22Rv1 (cell line): ENCODE results near the gene GSTO1.

Source experiments
- H3K27ac ChIP-seq: fragments of 450-650 bp; 2 replicates; pipeline ENCODE4 v1.5.1; 2017
- ZFX ChIP-seq: fragments of 450-650 bp; IDR thresholded peaks from 2 replicates; pipeline ENCODE4 v1.6.1; 2017; ENCODE audit warnings: antibody characterized with exemption, borderline replicate concordance
- TF ChIP-seq, protein P1 (sequence below): fragments of 450-650 bp; IDR thresholded peaks from 2 replicates; pipeline ENCODE4 v1.5.1; 2017; ENCODE audit warnings: mild to moderate bottlenecking

The GSTO1 gene

DNA sequence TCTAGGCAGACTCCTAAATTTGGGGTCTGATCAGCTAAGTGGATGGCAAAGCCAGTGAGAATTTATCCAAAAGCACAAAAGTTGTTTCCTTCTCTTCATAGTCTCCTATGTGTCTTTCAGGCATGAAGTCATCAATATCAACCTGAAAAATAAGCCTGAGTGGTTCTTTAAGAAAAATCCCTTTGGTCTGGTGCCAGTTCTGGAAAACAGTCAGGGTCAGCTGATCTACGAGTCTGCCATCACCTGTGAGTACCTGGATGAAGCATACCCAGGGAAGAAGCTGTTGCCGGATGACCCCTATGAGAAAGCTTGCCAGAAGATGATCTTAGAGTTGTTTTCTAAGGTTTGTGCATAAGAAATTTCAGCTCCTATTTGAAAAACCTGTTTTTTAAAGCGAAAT is 4.8 kb downstream of the GSTO1 start:
- H3K27ac ChIP-seq, result no peak overlapping the region
- no peak for TF ChIP-seq ZFX
- TF ChIP-seq, protein P1, sequence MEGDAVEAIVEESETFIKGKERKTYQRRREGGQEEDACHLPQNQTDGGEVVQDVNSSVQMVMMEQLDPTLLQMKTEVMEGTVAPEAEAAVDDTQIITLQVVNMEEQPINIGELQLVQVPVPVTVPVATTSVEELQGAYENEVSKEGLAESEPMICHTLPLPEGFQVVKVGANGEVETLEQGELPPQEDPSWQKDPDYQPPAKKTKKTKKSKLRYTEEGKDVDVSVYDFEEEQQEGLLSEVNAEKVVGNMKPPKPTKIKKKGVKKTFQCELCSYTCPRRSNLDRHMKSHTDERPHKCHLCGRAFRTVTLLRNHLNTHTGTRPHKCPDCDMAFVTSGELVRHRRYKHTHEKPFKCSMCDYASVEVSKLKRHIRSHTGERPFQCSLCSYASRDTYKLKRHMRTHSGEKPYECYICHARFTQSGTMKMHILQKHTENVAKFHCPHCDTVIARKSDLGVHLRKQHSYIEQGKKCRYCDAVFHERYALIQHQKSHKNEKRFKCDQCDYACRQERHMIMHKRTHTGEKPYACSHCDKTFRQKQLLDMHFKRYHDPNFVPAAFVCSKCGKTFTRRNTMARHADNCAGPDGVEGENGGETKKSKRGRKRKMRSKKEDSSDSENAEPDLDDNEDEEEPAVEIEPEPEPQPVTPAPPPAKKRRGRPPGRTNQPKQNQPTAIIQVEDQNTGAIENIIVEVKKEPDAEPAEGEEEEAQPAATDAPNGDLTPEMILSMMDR, result no peak

DNA sequence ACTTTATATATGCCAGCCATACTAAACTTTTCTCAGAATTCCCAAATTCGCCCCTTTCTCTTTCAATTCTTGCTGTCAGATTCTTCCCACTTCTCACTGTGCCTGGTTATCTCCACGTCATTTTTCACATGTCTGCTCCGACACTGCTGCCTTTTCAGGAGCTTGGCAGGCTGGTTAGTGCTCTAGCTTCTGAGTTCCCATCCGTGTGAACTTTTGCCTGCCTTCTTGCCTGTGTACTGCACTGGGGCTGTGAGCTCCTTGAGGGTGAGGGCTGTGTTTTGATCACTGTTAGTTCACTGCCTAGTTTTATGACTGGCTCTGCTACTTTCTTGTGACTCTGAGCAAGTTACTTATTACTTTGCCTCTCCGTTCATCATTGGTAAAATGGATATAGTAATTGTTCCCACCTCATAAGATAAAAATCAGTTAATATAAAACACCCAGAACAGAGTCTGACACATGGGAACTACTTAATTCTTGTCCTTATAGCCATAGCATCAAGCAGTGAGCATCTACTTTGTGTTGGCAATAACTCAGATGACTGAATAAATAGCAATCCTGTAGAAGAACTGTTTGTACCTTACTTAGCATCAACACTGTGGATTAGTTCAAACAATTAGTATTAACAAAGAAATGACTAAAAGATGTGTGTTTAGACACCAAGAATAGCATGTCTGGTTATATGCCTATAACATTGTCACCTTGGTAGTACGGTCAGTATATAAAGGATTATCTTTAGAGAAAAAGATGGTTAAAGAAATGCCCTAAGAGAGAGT is 5.5 kb downstream of the GSTO1 start:
- TF ChIP-seq, protein P1, result no peak
- TF ChIP-seq ZFX, result no peak
- H3K27ac ChIP-seq, result no peak overlapping the region

DNA sequence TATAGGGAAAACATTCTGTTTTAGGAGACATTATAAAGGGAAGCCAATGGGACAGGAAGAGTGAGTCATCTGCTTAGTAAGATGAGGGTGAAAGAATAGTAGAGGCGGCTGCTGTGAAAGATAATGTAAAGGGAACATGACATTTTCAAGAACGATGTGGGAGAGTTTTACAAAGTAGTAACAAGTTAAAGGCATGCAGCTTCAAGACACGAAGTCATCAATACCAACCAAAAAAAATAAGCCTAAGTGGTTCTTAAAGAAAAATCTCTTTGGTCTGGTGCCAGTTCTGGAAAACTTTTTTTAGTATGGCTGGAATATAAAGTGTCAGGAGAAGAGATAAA is 6.1 kb downstream of the GSTO1 start:
- no peak overlapping the region for H3K27ac ChIP-seq
- TF ChIP-seq, protein P1, result no peak
- TF ChIP-seq ZFX, result no peak

DNA sequence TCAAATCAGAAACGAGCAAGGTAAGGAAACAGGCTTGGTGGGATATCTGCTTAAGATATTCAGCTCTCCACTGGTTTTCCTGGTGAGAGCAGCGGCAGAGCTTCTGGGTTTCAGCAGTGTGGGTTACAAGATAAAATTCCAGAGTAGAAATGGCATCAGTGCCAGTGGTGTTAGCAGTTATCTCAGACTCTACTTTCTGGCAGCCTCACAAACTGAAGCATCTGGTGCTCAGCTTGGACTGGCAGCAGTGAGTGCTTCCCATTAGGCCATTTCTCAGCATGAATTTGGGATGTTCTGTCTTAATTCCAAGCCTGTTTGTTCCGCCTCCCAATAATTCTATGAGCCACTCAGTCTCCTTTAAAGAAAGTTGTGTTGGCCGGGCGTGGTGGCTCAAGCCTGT is 7.4 kb downstream of the GSTO1 start:
- H3K27ac ChIP-seq, result no peak overlapping the region
- no peak for TF ChIP-seq ZFX
- TF ChIP-seq, protein P1, result no peak

DNA sequence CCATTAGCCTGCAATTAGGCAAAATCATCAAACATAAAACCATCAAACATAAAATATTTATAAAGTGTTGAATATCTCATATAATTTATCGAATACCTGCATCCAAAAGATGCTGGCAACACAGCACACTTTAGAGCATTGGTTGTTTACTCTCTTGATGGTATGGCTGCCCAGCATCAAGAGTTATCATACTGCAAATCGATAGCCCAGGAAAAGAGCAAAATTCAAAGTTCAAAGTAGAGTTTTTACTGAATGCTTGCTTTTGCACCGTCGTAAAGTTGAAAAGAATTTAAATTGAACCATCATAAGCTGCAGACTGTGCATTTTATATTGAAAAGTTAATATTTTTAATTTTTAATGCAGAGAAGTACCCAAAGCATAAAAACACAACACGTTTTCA is 10.1 kb downstream of the GSTO1 start:
- TF ChIP-seq ZFX, result no peak
- TF ChIP-seq, protein P1, result no peak
- H3K27ac ChIP-seq, result no peak overlapping the region

DNA sequence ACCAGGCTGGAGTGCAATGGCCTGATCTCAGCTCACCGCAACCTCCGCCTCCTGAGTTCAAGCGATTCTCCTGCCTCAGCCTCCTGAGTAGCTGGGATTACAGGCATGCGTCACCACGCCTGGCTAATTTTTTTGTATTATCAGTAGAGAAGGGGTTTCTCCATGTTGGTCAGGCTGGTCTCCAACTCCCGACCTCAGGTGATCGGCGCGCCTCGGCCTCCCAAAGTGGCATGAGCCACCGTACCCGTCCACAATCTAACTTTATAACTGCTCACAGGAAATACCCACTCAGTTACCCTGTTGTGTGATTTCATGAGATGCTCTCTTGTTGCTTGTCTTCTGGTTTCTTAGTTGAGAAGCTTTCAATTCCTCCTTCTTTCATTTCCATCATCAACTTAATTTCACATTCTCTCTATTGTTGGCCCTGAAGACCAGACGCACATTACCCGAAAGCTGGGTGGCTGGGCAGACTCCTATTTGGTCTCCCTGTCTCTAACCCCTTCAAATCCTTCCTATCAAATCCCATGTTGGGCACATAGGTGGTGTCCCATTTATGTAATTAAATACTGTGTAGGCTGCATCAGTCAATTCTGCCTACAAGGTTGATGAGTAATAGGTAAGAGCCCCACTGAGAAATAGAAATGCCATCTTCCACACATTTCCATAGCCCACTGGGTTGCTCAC is 13.2 kb downstream of the GSTO1 start:
- H3K27ac ChIP-seq, result peak overlapping the region; percentile 59
- TF ChIP-seq ZFX, result no peak
- TF ChIP-seq, protein P1, result no peak

DNA sequence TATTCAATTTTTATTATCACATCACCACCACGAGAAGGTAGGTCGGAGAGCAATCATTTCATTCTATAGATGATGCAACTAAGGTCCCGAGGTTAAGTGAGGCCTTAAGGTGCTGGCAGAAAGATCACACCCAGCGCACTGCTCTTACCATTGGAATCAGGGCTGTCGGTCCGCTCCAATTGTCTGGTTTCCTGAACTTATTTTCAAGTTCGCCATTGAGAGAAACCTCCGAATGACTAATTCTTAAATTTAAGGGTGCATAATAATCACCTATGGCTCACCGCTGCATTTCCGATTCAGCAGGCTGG is 13.7 kb downstream of the GSTO1 start:
- no peak for TF ChIP-seq ZFX
- TF ChIP-seq, protein P1, result no peak

More for the DNA sequence above, 13.7 kb downstream of the GSTO1 start:
- H3K27ac ChIP-seq, result peak overlapping the region; percentile 59
